ENCODE data around the gene CCDC24. TPM values are rescaled to one million over a fixed set of nuclear protein-coding genes. Genes with fewer than 3 reads are reported as not detected.
A peak's percentile ranks its signal among the peaks of the same experiment; 100 is the strongest.

CCDC24 gene
- total RNA-seq, 1 donor from 2014 or later = 3.7 TPM

GRCh38 chr1:43953361-43953760 lies 38.0 kb upstream of the CCDC24 start:
- Histone ChIP-seq H3K4me3 (ENCODE audit: low read depth, low read length) (no peak overlapping the region), H3K27me3 (ENCODE audit: control insufficient read depth, insufficient read depth, low read length) (no peaks in the 10 kb centered on the region), H3K36me3 (ENCODE audit: control insufficient read depth, insufficient read depth, low read length) (peaks cover 7% of the 10 kb centered on the region)
- DNase-seq (ENCODE audit: low read depth) (no peak), FAIRE-seq (peak; percentile 40)
- no peak for TF ChIP-seq CTCF (IDR thresholded peaks at IDR 0.05; ENCODE audit: insufficient read depth, low read length, severe bottlenecking)

GRCh38 chr1:43954036-43954435 lies 37.4 kb upstream of the CCDC24 start:
- no peak overlapping the region for H3K4me3 ChIP-seq (ENCODE audit: low read depth, low read length)
- H3K27me3 ChIP-seq (ENCODE audit: control insufficient read depth, insufficient read depth, low read length) = no peaks in the 10 kb centered on the region
- no peak for TF ChIP-seq CTCF (IDR thresholded peaks at IDR 0.05; ENCODE audit: insufficient read depth, low read length, severe bottlenecking)
- H3K36me3 ChIP-seq (ENCODE audit: control insufficient read depth, insufficient read depth, low read length) = peaks cover 12% of the 10 kb centered on the region
- FAIRE-seq (no peak), DNase-seq (ENCODE audit: low read depth) (no peak)

- DNase-seq (ENCODE audit: low read depth) (no peak), FAIRE-seq (no peak)
- Histone ChIP-seq H3K27me3 (ENCODE audit: control insufficient read depth, insufficient read depth, low read length) (no peaks in the 10 kb centered on the region), H3K36me3 (ENCODE audit: control insufficient read depth, insufficient read depth, low read length) (peaks cover 12% of the 10 kb centered on the region), H3K4me3 (ENCODE audit: low read depth, low read length) (no peak overlapping the region)
- no peak for TF ChIP-seq CTCF (IDR thresholded peaks at IDR 0.05; ENCODE audit: insufficient read depth, low read length, severe bottlenecking)
These were observed 35.2 kb upstream of the CCDC24 start for GRCh38 chr1:43956234-43956633.

- TF ChIP-seq CTCF (IDR thresholded peaks at IDR 0.05; ENCODE audit: insufficient read depth, low read length, severe bottlenecking) = no peak
- FAIRE-seq = peak; percentile 97
- DNase-seq (ENCODE audit: low read depth) = peak; percentile 78
- Histone ChIP-seq H3K27me3 (ENCODE audit: control insufficient read depth, insufficient read depth, low read length) (no peaks in the 10 kb centered on the region), H3K4me3 (ENCODE audit: low read depth, low read length) (no peak overlapping the region), H3K36me3 (ENCODE audit: control insufficient read depth, insufficient read depth, low read length) (peaks cover 18% of the 10 kb centered on the region)
These were observed 33.9 kb upstream of the CCDC24 start for GRCh38 chr1:43957407-43958040.

- TF ChIP-seq CTCF (IDR thresholded peaks at IDR 0.05; ENCODE audit: insufficient read depth, low read length, severe bottlenecking) = no peak
- no peak for DNase-seq (ENCODE audit: low read depth)
- peak; percentile 52 for FAIRE-seq
- H3K27me3 ChIP-seq (ENCODE audit: control insufficient read depth, insufficient read depth, low read length) = no peaks in the 10 kb centered on the region
- no peak overlapping the region for H3K4me3 ChIP-seq (ENCODE audit: low read depth, low read length)
- peaks cover 20% of the 10 kb centered on the region for H3K36me3 ChIP-seq (ENCODE audit: control insufficient read depth, insufficient read depth, low read length)
These were observed 32.8 kb upstream of the CCDC24 start for GRCh38 chr1:43958351-43959255.
